IPS DF 6.9 (cell line): ENCODE results near the gene FANCE.

Experiments used
- DNase-seq: peaks from one replicate; pipeline ENCODE4 v3.0.0-alpha.2; 2013; ENCODE audit warnings: low read depth, low spot score
- H3K27ac ChIP-seq: one replicate; pipeline ENCODE4 v1.5.1; 2013; ENCODE audit warnings: low read length, control low read depth
- H3K27me3 ChIP-seq: 2 replicates; pipeline ENCODE4 v1.6.1; 2013; ENCODE audit warnings: mild to moderate bottlenecking, low read length; ENCODE audit not compliant: control insufficient read depth, insufficient read depth
- H3K36me3 ChIP-seq: 2 replicates; pipeline ENCODE4 v1.6.1; 2013; ENCODE audit warnings: low read length; ENCODE audit not compliant: control insufficient read depth, insufficient read depth
- H3K4me1 ChIP-seq: 2 replicates; pipeline ENCODE4 v1.6.1; 2013; ENCODE audit warnings: low read length; ENCODE audit not compliant: control insufficient read depth, insufficient read depth
- H3K4me3 ChIP-seq: 2 replicates; pipeline ENCODE4 v1.5.1; 2013; ENCODE audit warnings: mild to moderate bottlenecking, low read length
- H3K9me3 ChIP-seq: 2 replicates; pipeline ENCODE4 v1.6.1; 2013; ENCODE audit warnings: low read length, inconsistent platforms; ENCODE audit not compliant: control insufficient read depth, insufficient read depth
- WGBS: extraction: QIAGEN DNeasy Blood & Tissue Kit; methylation state at CpG from one replicate; pipeline ENCODE4 v1.1.7; 2013; ENCODE audit warnings: mixed read lengths, missing lambda C conversion rate; ENCODE audit not compliant: insufficient read length, insufficient coverage; 5-methylcytosine and 5-hydroxymethylcytosine counted together

FANCE gene

DNA sequence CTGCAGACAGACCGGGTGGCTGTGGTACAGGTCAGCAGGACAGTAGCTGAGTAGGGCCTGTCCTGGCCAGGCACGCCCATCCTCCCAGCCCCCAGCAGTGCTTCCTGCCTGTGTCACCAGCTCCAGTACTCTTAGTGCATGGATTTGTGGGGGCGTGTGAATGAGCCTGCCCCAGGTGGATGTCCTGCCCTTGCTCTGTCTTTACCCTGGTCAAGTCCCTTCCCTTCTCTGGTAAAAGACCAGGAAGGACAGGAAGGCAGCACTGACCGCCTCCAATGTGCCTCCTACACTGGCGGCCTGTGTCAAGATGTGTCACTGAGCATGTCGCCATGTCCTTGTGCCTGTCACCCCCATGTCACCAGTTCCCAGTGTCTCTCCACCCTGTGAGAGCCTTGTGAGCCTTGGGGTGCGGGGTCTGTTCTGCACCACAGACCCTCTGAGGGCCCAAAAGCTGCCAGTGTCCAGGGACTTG is 32.8 kb downstream of the FANCE start:
- H3K27me3 ChIP-seq = no peaks in the 10 kb centered on the region
- no peak overlapping the region for H3K4me3 ChIP-seq
- H3K36me3 ChIP-seq = 0 out of 2 replicates have a peak, but pooled peaks cover 5% of the 10 kb centered on the region
- WGBS = no CpG with 5 or more reads among the region's 7 CpGs
- peaks cover 13% of the 10 kb centered on the region for H3K4me1 ChIP-seq
- H3K27ac ChIP-seq = no peak overlapping the region
- H3K9me3 ChIP-seq = no peaks in the 10 kb centered on the region
- DNase-seq = no peak

DNA sequence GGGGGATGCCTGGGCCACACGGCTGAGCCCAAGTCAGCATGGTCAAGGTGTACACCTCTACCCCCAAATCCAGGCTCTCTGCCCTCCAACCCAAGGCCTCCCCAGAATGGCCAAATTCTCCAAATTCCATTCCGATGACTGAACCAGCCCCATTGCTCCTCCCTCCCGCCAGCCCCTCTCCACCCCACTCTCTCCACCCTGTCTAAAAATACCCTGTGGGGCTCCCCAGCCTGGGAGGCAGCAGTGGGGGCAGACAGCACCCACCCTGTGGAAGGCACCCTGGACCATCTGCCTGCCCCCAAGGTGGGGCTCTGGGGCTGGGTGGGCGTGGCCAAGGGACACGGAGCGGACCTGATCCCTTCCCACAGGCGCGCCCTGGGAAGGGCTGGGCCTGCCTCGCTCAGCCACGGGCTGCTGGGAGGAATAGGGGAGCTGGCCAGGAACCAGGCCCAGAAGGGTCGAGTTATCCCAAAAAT is 33.3 kb downstream of the FANCE start:
- Histone ChIP-seq H3K36me3 (0 out of 2 replicates have a peak, but pooled peaks cover 5% of the 10 kb centered on the region), H3K27me3 (no peaks in the 10 kb centered on the region), H3K4me1 (peaks cover 16% of the 10 kb centered on the region), H3K9me3 (no peaks in the 10 kb centered on the region), H3K4me3 (no peak overlapping the region; the same call in 1 of the 2 replicates), H3K27ac (no peak overlapping the region)
- no peak for DNase-seq
- no CpG with 5 or more reads among the region's 11 CpGs for WGBS

DNA sequence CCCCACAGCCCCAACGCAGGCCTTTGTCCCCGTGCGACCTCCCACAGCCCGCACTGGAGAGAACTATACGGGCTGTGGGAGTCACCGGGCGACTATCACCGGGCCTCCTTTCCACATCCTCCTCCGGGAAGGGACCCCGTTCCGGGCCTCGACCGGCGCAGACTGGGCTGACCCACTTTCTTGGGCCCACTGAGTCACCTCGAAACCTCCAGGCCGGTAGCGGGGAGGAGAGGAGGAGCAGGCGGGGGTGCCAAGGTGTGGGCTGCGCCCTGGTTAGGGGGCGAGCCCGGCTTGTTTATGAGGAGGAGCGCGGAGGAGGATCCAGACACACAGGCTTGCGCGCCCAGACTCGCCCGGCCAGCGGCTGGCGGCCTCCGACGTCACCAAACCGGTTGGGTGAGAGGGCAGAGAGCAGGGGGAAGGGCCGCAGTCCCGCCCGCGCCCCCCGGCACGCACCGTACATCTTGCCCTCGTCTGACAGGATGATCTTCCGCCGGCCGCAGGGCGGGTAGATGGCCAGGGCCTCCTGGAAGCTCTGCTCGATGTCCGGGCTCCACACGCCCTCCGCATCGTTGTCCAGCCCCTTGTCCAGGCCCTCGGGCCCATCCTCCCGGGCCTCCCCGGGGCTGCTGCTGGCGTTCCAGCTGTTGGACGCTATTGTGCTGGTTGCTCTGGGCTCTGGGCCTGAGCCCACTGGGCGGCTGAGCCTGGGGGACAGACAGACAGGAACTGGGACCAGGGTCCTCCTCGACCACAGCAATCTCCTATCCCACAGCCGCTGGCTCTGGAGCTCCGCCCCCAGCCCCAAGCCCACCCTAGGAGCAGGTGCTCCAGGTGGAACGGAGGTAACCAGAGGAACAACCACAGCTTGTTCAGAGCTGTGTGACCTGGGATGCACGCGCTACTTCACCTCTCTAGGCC is 34.1 kb downstream of the FANCE start:
- H3K4me3 ChIP-seq = peak overlapping the region; percentile 2; the same call in 1 of the 2 replicates
- 0 out of 2 replicates have a peak, but pooled peaks cover 5% of the 10 kb centered on the region for H3K36me3 ChIP-seq
- H3K9me3 ChIP-seq = no peaks in the 10 kb centered on the region
- no peak overlapping the region for H3K27ac ChIP-seq
- no CpG with 5 or more reads among the region's 61 CpGs for WGBS
- H3K27me3 ChIP-seq = no peaks in the 10 kb centered on the region
- peaks cover 22% of the 10 kb centered on the region for H3K4me1 ChIP-seq
- no peak for DNase-seq

DNA sequence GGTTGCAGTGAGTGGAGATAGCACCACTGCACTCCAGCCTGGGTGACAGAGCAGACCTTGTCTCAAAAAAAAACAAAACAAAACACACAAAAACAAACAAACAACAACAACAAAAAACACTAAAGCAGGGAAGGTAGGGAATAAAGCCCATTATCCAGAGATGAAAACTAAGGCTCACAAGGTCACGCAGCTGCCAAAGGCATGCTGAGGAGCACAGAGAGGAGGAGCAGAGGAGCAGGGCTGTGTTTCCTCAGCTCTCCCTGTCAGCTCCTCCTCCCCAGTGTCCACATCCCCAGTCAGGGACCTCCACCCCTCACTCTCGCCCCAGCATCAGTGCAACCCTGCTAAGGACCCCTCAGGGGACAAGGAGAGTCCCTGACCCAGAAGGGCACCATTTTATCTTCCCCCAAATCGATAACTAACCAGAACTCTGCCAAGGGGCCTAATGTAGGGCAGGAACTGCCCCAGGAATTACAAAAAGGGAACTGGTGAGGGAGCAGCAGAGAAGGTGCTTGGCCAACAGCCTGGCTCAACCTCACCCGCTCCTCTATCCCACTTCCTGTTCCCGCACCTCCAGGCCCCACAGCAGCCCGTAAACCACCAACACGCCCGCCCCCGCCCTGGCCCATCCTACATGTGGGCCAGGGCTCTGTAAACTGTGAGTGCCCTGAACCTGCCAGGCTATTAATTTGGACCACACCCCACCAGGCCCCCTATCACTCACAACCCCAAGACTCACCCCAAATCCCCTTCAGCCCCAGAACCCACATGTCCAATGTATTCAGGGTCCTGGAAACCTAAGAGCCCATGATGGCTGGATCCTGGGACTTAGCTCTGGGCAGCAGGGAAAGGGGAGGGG is 35.7 kb downstream of the FANCE start:
- WGBS = no CpG with 5 or more reads among the region's 9 CpGs
- H3K9me3 ChIP-seq = no peaks in the 10 kb centered on the region
- H3K4me1 ChIP-seq = peaks cover 34% of the 10 kb centered on the region
- no peak overlapping the region for H3K27ac ChIP-seq
- no peak overlapping the region for H3K4me3 ChIP-seq
- H3K27me3 ChIP-seq = no peaks in the 10 kb centered on the region
- DNase-seq = no peak
- 0 out of 2 replicates have a peak, but pooled peaks cover 5% of the 10 kb centered on the region for H3K36me3 ChIP-seq

DNA sequence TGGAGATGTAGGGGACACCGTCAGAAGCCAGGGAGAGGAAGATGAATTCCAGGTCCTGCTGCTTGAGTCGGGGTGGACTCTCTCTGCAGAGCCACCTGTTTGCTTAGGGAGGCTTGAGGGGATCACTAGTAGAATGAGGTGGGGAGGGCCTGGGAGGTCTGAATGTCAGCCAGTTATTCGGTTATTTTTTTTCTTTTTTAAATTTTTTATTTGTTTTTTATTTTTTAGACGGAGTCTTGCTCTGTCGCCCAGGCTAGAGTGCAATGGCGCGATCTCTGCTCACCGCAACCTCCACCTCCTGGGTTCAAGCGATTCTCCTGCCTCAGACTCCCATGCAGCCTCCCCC is 36.4 kb downstream of the FANCE start:
- no peaks in the 10 kb centered on the region for H3K27me3 ChIP-seq
- H3K4me1 ChIP-seq = peaks cover 35% of the 10 kb centered on the region
- no peak overlapping the region for H3K27ac ChIP-seq
- 0 out of 2 replicates have a peak, but pooled peaks cover 2% of the 10 kb centered on the region for H3K36me3 ChIP-seq
- no peak overlapping the region for H3K4me3 ChIP-seq
- no CpG with 5 or more reads among the region's 9 CpGs for WGBS
- no peak for DNase-seq
- H3K9me3 ChIP-seq = no peaks in the 10 kb centered on the region

DNA sequence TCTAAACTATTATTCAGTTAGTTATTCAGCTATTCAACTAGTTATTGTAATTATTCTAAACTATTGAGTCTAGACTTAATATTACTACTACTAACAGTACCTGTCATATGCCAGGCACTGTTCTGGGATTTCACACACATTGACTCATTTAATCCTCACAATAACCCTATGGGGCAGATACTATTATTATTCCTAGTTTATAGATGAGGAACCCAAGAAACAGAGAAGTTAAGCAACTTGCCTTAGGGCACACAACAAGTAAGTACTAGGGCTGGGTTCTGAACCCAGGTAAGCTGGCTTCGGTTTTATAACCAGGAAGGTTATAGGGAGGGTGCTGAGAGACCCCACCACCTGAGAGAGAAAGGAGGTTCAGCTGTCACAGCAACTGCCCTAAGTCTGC is 36.9 kb downstream of the FANCE start:
- Histone ChIP-seq H3K27me3 (no peaks in the 10 kb centered on the region), H3K9me3 (no peaks in the 10 kb centered on the region), H3K4me1 (peaks cover 40% of the 10 kb centered on the region), H3K27ac (no peak overlapping the region), H3K36me3 (0 out of 2 replicates have a peak, but pooled peaks cover under 1% of the 10 kb centered on the region), H3K4me3 (no peak overlapping the region)
- DNase-seq = no peak
- whole genome bisulfite sequencing = no CpG with 5 or more reads among the region's 1 CpG

DNA sequence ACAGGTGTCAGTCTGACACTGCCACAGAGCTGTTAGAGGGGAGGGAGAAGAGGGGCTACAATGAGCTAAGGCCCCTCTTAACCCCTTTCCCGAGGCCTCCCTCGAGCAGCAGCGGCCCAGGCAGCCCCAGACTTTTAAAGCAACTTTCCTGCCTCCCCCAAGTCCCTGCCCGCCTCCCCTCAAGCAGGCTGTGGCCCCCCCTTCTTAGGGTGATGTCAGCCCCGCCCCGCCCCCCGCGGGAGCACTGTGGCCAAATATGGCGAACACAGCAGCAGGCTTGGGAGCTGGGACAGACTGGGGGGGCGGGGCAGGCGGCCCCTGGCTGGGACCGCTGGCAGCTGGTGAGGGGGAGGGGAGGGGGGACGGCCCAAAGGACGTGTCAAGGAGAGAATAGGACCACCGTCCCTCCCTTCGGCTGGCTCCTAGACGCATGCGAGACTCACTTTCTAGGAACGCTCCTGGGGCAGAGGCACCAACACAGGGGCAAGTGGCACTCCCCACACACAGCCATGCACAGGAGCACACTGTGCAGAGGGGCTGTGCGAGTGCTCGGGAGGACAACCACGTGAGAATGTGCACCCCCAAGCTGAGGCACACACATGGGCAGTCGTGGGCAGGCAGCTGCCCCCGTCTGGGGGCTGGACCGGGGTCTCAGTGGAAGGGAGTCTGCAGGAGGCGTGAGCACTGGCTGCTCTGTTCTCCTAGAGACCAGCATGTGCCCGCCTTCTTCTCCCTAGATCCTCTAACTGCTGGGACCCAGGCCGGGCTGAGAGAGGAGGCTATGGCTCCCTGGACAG is 38.1 kb downstream of the FANCE start:
- H3K9me3 ChIP-seq = no peaks in the 10 kb centered on the region
- H3K4me3 ChIP-seq = peak overlapping the region; percentile 11; the same call in 1 of the 2 replicates
- no peaks in the 10 kb centered on the region for H3K27me3 ChIP-seq
- H3K36me3 ChIP-seq = no peaks in the 10 kb centered on the region
- no peak overlapping the region for H3K27ac ChIP-seq
- WGBS = no CpG with 5 or more reads among the region's 28 CpGs
- peaks cover 37% of the 10 kb centered on the region for H3K4me1 ChIP-seq
- no peak for DNase-seq

DNA sequence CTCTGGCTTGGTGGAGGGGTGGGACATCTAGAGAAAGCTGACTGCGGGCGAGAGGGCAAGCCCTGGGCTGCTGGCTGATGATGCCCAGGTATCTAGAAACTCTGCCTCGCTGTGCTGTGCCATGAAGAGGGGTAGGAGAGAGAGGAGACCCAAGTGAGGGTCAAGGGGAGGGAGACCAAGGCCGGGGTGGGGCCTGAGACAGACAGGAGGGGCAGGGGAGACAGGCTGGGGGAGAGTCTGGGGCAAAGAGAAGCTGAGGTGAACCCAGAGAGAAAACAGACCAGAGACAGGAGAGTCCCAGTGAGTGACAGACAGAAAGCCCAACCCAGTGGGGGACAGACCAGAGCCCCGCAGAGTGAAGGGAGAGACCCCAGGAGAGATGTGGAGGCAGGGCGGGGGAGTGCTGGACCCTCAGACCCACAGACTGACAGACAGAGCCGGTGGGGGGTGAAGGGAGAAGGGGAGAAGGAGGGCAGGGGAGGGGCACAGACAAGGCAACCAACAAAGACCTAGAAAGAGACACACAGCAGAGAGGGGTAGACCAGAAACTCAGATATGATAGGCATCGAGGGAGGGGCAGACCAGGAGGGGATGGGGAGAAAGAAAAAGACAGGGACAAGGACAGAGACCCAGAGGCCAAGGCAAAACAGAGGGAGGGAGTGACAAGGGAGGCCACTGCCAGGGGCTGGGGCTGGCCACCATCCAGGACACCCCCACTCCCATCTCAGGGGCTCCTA is 38.9 kb downstream of the FANCE start:
- Histone ChIP-seq H3K9me3 (no peaks in the 10 kb centered on the region), H3K27me3 (no peaks in the 10 kb centered on the region), H3K4me3 (no peak overlapping the region), H3K4me1 (peaks cover 42% of the 10 kb centered on the region), H3K36me3 (no peaks in the 10 kb centered on the region), H3K27ac (no peak overlapping the region)
- no CpG with 5 or more reads among the region's 8 CpGs for WGBS
- no peak for DNase-seq

DNA sequence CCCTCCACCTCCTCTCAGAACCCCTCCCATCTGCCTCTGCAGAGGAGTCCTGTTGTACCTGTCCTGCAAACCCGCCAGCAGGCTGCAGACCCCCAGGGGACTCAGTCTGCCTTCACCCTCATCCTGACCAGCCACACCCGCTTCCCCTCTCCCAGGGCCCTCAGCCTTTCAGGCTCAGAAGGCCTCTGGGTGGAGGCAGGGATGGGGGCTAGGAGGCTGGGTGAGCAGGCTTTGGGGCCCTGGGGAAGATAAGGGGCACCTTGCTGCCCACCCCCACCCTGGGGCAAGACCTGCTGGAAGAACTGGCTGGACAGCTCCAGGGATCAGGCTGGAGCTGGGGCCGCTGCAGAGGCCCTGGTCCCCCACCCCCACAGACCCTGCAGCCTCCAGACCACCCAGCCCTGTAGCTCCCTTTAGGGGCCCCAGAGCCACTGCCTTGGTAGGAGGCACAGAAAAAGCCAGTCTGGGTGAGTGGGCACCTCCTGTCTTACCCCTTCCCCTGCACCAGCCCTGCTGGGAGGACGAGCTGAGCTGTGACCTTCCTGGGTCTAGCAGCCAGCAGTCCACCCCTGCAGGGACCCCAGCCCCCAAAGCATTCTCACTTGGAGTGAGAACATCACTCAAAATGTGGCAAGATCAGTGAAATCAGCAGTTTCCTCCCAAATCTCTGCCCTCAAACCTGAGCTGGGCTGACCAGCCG is 39.6 kb downstream of the FANCE start:
- DNase-seq = no peak
- Histone ChIP-seq H3K36me3 (no peaks in the 10 kb centered on the region), H3K4me1 (peaks cover 42% of the 10 kb centered on the region), H3K4me3 (no peak overlapping the region), H3K27me3 (no peaks in the 10 kb centered on the region), H3K9me3 (no peaks in the 10 kb centered on the region), H3K27ac (no peak overlapping the region)
- WGBS = no CpG with 5 or more reads among the region's 5 CpGs
